Keratinocyte (primary cell): ENCODE results near the gene MMAB.

Experiments used
- EZH2 ChIP-seq: IDR thresholded peaks from one replicate; pipeline ENCODE4 v1.6.1; 2012; ENCODE audit warnings: inconsistent platforms, mild to moderate bottlenecking, low read length, moderate library complexity
- TF ChIP-seq, protein P1 (sequence below), 3 experiments: IDR thresholded peaks in 1 of 3; conservative IDR thresholded peaks in 1 of 3; optimal IDR thresholded peaks in 1 of 3; 2 replicates in 2 of 3; 3 replicates in 1 of 3; pipeline versions ENCODE3 to v1.5.1; 2011; ENCODE audit warnings: low read length in 3 of 3, mild to moderate bottlenecking in 3 of 3, moderate library complexity in 2 of 3, control low read depth in 1 of 3, inconsistent platforms in 1 of 3; ENCODE audit not compliant: insufficient read depth in 2 of 3; ENCODE audit errors: extremely low read depth in 1 of 3

DNA sequence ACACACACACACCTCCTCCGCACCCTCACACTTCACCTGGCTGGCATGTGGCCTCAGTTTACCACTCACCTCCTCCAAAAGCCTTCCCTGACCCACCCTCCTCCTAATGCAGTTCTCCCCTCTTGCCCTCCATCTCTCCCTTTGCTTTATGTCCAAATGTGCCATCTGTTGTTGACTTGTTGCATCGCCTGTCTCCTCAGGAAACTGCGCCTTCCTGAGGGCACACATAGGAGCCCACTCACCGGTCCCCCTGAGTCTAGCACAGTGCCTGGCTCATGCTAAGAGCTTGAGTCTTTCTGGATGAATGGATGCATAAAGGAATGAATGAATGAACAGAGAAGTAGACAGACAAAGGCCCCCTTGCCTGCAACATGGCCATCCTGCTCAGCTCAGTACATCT is 34.3 kb upstream of the MMAB start:
- TF ChIP-seq, protein P1, sequence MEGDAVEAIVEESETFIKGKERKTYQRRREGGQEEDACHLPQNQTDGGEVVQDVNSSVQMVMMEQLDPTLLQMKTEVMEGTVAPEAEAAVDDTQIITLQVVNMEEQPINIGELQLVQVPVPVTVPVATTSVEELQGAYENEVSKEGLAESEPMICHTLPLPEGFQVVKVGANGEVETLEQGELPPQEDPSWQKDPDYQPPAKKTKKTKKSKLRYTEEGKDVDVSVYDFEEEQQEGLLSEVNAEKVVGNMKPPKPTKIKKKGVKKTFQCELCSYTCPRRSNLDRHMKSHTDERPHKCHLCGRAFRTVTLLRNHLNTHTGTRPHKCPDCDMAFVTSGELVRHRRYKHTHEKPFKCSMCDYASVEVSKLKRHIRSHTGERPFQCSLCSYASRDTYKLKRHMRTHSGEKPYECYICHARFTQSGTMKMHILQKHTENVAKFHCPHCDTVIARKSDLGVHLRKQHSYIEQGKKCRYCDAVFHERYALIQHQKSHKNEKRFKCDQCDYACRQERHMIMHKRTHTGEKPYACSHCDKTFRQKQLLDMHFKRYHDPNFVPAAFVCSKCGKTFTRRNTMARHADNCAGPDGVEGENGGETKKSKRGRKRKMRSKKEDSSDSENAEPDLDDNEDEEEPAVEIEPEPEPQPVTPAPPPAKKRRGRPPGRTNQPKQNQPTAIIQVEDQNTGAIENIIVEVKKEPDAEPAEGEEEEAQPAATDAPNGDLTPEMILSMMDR (optimal IDR thresholded peaks at IDR 0.05 in 1 of 3, IDR thresholded peaks at IDR 0.05 in 1 of 3, conservative IDR thresholded peaks at IDR 0.05 in 1 of 3; ENCODE audit: extremely low read depth in 1 of 3, insufficient read depth in 2 of 3, low read length in 3 of 3): no peak
- no peak for TF ChIP-seq EZH2
